Measurements from ENCODE around the gene SALL4.

DNA sequence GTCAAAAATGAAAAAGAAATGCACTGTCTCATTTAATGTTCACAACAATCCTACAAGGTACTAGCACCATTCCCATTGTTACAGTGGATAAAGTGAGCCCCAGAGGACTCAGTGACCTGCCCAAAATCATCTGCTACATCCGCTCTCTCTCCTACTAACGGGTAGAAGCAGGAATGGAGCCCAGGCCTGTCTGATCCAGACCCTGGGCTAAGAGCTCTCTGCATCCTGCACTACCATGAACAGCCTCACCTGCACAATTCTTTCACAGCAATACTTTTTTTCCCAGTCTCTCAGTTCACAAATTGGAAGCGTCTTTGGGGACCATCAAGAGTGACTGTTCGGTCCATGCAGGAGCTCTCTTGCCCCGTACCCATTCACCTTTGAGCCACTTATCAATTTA is 65.4 kb downstream of the SALL4 start:
- TF ChIP-seq, protein P1, sequence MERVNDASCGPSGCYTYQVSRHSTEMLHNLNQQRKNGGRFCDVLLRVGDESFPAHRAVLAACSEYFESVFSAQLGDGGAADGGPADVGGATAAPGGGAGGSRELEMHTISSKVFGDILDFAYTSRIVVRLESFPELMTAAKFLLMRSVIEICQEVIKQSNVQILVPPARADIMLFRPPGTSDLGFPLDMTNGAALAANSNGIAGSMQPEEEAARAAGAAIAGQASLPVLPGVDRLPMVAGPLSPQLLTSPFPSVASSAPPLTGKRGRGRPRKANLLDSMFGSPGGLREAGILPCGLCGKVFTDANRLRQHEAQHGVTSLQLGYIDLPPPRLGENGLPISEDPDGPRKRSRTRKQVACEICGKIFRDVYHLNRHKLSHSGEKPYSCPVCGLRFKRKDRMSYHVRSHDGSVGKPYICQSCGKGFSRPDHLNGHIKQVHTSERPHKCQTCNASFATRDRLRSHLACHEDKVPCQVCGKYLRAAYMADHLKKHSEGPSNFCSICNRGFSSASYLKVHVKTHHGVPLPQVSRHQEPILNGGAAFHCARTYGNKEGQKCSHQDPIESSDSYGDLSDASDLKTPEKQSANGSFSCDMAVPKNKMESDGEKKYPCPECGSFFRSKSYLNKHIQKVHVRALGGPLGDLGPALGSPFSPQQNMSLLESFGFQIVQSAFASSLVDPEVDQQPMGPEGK (CRISPR knock-in tag; IDR thresholded peaks at IDR 0.05; ENCODE audit: borderline replicate concordance), result no peak
- TF ChIP-seq ZFP30 (CRISPR knock-in tag; IDR thresholded peaks at IDR 0.05) (no peak), TCF4 (CRISPR knock-in tag; IDR thresholded peaks at IDR 0.05; ENCODE audit: borderline replicate concordance) (no peak), OSR1 (CRISPR knock-in tag; IDR thresholded peaks at IDR 0.05) (no peak), PPARA (CRISPR knock-in tag; IDR thresholded peaks at IDR 0.05; ENCODE audit: borderline replicate concordance) (no peak), ARNTL (CRISPR knock-in tag; IDR thresholded peaks at IDR 0.05; ENCODE audit: borderline replicate concordance, low read depth) (no peak)

Data from SK-N-SH treated with all-trans-retinoic acid at 6 μM for 48 hours (cell line).